NCI-H69 (cell line): Measurements from ENCODE around the gene GARIN5B.
A peak's percentile ranks its signal among the peaks of the same experiment; 100 is the strongest.
"Not testable (repeated sequence)": the region's sequence is repeated elsewhere in the genome, so short reads cannot be mapped to it uniquely, and the experiment has no call there.

ENCODE experiments used
- DNase-seq: peaks from one replicate; lab custom pipeline; 2025; lab: John Stamatoyannopoulos, UW

GARIN5B gene

DNA sequence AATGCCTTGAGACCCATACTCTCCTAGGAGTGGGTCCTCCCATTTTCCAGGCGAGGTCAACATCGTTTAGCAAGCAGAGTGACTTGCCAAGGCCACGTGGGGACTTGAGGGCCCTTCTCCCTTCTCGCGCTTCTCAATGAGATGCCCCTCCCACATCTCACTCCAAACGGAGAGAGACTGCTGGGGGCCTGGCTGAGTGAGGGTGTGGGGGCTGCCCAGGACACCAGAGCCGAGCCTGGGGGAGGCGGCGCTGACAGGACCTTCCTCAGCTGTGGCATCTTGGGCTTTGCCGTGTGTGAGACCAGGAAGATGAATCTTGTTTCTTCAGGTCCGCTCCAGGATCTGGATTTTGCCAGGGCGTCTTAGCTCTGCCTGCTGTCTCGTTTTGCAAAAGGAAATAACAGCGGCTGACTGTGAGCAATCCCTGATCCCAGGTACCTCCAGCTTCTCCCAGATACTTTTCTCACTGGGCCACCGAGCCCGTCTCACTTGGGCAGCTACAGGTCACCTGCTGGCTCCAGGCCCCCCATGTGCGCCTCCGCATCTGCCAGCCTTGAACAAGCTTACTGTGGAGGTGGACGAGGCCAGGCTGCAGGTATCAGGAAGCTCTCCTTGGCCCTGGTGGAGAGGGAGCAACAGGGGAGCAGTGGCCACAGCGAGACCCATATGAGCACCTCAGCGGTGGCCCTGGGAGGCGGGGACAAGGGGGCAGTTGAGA lies 14.6 kb downstream of the GARIN5B start:
- no peak for DNase-seq

DNA sequence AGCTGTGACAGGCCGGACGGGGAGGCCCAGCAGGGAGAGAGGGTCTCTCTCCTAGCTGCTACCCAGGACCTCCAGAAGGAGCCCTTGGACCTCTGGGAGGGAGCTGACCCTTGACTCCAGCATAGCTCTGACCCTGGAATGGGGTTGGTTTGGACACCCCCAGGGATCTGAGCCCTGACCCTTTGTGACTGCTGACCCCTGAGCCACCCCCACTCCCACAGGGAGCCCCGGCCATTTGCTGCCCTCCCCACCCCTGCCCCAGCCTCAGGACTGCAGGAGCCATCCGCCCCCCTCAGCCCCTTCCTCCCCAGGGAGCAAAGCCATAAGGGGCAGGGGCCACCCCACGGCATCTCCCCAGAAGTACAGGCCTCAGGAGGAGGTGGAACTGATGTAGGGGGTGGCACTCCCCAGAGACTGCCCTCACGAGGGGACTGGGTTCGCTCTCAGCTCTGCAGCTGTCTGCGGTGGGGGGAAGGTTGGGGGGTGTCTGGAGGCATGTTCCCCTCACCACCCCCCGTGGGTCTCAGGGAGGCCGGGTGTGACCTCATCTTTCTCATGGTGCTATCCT lies 15.5 kb downstream of the GARIN5B start:
- no peak for DNase-seq

DNA sequence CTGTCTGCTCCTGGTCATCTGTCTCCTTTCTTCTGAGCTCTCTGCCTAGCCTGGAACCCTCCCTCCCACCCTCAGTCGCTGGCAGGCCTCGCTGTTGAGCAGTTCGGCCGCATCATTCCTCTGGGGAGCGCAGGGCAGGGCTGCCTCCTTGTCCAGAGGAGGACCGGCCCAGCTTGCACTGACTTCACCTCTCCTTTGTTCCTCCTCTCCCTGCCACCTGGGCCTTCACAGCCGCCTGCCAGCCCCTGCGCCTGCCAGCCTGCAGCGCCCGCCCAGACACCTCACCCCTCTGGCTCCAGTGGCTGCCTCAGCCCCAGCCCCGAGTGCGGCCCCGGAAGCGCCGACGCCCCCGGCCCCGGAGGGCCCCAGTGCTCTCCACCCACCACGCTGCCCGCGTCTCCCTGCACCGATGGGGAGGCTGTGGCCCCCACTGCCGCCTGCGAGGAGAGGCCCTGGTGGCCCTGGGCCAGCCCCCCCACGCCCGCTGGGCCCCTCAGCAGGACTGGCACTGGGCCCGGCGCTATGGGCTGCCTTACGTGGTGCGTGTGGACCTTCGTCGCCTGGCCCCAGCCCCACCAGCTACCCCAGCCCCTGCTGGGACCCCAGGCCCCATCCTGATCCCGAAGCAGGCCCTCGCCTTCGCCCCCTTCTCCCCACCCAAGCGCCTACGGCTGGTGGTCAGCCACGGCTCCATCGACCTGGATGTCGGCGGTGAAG lies 16.2 kb downstream of the GARIN5B start:
- no peak for DNase-seq

DNA sequence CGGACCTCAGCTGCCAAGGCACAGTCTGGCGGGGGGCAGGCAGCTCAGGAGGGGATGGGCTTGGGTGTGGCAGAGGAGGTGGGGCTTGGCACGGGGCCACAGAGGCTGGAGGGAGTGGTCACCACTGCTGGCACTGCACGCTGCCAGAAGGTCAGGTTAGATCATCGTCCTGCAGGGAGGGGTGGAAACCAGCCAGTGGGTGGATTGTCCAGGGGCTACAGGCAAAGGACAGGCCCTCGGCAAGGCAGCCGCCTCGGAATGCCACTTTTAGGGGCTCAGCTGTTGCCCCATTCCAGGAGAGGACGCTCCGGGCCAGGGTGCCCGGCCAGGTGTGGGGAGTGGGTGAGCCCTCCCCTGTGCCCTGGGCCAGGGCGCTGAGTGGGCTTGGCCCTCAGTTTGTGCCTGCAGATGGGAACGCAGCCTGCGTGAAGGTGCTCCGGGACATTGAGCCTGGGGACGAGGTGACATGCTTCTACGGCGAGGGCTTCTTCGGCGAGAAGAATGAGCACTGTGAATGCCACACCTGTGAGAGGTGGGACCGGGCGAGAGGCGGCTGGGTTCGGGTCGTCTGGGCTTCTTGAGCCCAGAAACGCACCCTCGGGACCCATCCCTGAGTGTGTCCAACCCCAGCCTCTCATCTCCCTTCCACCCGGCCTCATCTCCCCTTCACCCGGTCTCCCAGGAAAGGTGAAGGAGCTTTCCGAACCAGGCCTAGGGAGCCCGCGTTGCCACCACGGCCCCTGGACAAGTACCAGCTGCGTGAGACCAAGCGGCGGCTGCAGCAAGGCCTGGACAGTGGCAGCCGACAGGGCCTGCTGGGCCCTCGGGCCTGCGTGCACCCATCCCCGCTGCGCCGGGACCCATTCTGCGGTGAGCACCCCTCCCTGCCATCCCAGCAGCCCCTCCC lies 17.0 kb downstream of the GARIN5B start:
- DNase-seq, result peak; percentile 59

DNA sequence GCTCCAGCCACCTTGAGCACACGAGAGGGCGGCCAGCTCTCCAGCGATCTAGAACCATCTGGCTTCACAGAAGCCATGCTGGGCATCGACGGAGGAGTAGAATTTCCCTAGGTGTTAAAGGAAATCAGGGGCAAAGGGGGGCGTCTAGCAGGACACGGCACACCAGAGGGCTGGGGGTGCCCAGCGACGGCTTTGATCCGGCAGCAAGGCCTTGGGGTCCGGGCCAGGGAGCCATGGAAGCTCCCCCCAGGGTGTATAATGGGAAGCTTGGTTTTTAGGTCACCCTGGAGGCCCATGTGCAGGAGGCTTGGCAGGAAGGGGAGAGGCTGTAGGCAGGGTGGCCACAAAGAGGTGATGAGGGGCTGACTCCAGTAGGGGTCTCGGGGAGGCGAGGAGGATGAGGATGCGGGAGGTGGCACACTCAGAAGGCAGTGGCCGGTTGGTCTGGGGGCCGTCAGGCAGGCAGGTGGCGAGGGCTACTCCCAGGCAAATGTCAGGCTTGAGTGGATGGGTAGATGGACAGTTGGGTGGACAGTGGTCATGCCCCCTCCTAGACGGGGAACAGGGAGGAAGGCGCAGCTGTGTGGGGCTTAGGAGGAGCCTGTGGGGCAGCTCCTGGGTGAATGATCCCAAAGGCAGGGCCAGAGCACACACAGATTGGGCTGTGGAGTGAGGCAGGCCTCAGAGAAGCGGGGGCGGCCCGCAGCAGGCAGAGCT lies 17.8 kb downstream of the GARIN5B start:
- DNase-seq, result no peak

DNA sequence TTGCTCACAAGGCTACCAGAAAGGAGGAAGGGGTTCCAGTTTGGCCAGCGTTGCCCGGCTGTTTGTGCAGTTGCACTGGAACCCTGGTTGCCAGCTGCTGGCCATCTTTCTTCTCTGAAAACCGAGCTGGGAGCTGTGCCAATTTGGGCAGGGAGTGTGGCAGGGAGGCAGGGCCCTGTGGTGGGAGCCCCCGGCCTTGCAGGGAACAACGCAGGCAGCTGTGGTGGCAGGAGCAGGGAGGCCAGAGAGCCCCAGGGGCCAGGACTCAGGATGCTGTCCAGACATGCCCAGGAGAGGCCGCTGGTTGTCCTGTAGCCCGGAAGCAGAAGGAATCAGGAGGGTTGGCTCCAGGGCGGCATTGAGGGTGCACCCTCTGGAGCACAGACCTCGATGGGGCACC lies 18.6 kb downstream of the GARIN5B start:
- DNase-seq, result peak; percentile 81

DNA sequence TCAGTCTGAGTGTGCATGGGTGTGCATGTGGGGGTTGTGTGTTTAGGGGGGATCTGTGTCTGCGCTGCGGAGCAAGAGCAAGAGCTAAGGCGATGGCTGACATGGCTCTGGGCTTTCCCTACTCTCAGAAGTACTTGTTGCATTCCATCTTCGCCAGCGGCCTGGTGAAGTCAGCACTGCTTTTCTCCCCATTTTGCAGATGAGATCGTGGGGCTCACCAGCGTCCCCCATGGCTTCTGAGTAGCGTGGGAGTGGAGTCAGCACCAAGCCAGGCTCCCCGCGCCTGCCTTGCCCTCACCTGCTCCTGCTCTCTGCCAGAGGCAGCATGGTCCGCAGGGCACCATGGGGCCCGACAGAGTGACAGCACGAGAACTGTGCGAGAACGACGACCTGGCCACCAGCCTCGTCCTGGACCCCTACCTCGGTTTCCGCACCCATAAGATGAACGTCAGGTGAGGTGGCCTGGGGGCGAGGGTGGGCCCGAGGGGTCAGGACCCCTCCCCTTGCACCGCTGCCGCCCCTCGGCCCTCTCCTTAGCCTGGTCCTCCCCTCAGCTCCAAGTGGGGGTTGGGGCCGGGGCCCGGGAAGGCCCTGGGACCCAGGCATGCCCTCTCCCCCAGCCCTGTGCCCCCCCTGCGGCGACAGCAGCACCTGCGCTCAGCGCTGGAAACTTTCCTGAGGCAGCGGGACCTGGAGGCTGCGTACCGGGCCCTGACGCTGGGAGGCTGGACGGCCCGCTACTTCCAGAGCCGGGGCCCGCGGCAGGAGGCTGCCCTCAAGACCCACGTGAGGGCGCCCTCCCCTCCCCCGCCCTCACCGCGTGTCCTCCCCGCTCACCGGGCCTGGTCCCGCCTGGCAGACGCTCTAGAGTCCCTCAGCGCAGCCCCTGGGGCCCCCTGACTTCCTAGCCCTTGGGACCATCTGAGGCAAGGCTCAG lies 21.2 kb downstream of the GARIN5B start:
- no peak for DNase-seq

DNA sequence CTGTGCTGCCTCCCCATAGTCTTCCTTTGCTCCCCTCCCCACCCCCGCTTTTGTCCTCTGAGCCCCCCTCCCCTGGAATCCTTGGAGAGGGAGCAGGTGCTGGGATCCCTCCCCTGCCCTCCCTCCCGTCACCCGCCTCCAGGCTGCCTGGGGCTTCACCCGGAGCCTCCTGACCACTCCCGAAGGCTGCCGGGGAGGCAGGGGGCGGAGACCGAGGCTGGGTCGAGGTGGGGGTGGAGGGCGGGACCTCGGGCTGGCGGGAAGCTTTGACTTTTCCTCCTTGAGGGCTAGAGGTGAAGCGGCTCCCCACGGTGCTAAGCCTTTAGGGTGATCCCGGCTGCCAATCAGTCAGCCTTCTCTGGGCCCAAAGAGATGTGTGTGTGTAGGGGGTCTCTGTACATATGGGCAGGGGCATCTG lies 21.9 kb downstream of the GARIN5B start:
- DNase-seq, result peak; percentile 94

DNA sequence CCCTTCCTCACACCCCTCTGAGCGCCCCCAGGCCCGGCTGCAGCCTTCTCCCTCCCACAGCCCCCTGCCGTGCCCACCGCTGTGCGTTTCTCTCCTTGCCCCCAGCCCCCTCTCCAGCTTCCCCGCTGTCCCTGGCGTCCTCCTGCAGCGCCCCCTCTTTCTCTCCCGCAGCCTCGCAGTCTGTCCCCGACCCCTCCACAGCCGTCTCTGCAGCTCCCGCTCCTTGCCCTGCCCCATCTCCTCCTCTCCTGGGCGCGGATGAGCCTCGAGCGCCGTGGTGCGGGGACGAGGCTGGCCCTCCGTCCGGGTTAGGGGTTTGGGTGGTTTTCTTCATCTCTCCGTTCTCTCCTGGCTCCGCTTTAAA lies 22.3 kb downstream of the GARIN5B start:
- DNase-seq, result peak; percentile 90

DNA sequence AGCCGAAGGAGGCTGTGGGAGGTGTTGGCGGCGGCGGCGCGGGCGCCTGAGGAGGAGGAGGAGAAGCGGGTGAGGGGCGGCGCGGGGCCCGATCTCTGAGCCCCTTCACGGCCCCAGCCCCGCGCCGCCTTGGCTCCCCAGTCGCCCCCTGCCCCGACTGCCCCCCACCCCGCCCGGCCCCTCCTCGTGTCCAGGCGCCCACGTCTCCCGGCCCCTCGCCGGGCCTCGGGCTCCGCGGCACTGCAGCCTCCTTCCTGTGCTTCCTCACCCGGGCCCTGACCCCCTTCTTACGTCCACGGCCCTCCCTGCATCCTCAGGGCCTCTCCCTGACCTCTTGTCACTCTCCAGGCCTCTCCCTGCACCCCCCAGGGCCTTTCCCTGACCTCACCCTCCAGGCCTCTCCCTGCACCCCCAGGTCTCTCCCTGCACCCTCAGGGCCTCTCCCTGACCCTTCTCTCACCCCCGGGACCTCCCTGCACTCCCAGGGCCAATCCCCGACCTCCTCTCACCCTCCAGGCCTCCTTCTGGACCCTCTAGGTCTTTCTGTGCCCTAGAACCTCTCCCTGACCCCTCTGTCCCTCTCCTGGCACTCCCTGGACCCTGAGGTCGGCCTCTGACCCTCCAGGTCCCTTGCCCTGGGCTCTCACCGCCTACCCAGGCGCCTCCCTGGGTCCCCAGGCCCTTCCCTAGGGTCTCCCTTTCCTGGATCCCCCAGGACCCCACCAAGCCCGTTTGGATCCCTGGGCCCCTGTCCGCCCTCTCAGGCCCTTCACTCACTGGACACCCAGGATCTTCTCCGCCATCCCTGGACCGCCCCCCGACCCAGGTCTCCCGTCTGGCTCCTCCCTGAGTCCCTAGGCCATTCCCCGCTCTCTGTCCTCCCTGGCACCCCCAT lies 22.9 kb downstream of the GARIN5B start:
- peak; percentile 75 for DNase-seq

DNA sequence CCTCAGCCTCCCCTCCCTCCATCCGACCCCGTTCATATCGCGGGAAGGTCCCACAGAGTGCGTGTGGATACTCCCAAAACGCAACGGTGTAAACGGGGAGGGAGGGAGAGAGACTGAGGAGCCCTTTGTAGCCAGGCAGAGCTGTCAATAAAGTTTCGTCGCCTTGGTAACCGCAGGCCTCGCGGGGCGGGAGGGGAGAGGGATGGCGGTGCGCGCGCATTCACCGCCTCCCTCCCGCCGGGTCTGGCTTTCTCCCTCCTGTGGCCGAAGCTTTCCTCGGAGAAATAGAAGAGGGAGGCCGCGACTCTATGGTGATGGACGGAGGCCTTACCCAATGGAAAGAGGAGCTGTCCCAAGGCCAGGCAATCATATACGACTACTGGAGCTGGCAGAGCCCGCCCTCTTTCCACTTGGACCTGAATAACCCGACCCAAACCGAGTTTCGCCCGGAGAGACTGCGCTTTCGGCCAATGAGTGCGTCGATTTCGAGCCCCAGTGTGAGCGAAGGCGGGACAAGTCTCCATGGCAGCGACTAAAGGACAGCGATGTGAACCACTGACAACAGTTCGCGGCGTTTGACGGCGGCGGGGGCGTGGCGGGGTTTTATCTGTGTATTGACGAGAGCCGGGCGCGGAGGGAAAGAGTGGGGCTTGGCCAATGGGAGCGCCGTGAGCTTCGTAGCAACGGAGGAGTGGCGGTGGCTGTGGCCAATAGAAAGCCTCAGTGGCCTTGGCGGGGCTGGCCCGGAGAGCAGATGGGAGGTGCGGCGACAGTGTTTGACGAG lies 23.8 kb downstream of the GARIN5B start, which contains the start of gene KMT5C:
Gene KMT5C, plus strand, starts transcription at position 772 of the 784 bp plus-strand sequence. CDS start 2,061 bp downstream, outside the sequence.
- DNase-seq, result peak; percentile 100

DNA sequence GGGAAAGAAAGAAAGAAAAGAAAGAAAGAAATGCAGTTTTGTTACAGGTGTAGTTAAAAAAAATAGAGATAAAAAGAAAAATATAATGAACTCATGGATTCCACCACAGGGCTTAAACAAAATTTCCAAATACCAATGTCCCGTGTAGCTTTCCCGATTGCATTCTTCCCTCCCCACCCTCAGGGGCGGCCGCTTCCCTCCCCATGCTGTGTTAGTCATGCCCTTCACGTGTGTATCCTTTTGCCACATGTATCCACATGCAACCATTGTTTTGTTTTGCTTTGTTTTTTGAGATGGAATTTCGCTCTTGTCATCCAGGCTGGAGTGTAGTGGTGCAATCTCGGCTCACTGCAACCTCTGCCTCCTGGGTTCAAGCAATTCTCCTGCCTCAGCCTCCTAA lies 27.0 kb downstream of the GARIN5B start:
- no peak for DNase-seq

DNA sequence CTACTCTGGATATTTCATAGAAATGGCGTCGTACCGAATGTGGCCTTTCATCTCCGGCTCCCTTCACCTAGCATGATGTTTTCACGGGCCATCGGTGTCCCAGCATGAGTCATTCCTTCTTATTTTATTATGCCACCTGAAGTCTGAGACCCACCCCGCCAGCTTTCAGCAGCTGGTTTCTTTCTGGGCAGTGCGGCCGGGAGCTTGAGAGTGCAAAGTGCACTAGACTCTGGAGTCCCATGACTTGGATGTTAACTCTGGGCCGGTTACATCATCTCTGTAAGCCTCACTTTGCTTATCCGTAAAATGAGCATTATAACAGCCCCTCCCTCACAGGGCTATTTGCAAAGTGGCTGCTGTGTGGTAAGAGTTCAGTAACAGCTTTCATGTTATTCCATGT lies 29.2 kb downstream of the GARIN5B start:
- DNase-seq, result no peak

DNA sequence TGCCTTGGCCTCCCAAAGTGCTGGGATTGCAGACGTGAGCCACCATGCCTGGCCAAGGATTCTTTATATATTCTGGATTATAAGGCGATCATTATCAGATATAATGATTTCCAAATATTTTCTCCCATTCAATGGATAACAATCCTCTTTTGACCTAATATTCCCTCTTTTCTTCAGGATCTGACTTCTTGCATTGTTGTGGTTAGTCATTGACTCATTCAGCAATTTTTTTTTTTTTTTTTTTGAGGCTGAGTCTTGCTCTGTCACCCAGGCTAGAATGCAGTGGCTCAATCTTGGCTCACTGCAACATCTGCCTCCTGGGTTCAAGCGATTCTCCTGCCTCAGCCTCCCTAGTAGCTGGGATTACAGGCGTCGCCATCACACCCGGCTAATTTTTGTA lies 33.3 kb downstream of the GARIN5B start:
- not testable (repeated sequence) for DNase-seq

DNA sequence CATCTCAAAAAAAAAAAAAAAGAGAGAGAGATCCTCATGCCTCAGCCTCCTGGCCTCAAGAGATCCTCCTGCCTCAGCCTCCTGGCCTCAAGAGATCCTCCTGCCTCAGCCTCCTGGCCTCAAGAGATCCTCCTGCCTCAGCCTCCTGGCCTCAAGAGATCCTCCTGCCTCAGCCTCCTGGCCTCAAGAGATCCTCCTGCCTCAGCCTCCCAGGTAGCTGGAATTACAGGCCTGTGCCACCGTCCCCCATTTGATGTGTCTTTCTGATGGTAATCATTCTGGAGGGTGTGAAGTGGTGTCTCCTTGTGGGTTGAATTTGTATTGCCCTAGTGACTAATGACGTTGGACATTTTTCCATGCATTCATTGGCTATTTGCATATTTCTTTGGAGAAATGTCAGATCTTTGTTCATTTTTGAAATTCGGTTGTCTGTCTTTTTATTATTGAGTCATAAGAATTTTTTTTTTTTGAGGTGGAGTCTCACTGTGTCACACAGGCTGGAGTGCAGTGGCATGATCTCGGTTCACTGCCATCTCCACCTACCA lies 34.2 kb downstream of the GARIN5B start:
- DNase-seq, result not testable (repeated sequence)

DNA sequence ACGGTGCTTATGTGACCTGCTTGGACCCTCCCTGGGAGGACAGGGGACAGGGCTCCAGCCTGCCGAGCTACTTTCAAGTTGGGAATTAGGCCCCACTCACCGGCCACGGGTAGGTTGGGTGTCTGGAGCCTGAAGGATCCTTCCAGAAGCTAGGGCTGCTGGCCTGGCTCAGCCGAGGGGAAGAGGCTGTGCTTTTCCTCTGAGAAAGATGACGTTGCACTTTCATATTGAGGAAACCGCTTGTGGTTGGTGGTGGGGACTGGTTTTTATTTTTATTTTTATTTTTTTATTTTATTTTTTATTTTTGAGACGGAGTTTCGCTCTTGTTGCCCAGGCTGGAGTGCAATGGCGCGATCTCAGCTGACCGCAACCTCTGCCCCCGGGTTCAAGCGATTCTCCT lies 37.9 kb downstream of the GARIN5B start, which contains the start of gene TMEM150B:
Gene TMEM150B, minus strand, starts transcription at position 170 of the 400 bp plus-strand sequence. CDS start 4,305 bp downstream, outside the sequence.
- DNase-seq, result no peak

DNA sequence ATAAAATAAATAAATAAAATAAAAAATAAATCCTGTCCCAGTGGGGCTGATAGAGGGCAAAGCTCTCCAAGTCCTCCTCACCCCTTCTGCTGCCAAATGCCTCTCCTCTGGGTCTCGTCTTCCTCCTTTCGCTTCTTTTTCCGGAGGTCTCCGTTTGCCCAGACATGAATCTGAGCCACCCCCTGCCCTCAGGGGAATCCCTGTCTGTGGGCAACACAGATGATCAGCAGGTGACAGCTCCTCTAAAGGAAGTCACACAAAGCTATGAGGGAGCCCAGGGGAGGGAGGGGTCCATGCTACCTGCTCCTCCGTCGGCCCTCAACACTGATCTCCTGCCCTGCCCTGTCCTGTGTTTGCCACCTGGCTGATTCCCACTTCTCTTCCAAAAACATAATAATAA lies 38.4 kb downstream of the GARIN5B start:
- no peak for DNase-seq
